Glutamatergic neuron (in vitro differentiated cells): ENCODE results near the gene MYL2. TPM values are rescaled to one million over a fixed set of nuclear protein-coding genes. Genes with fewer than 3 reads are reported as not detected.

ENCODE experiments used
- DNase-seq: peaks from one replicate; pipeline ENCODE4 v3.0.0; 2022
- H3K27ac Mint-ChIP-seq: one replicate; pipeline ENCODE4 v1.8.0; 2020; ENCODE audit warnings: mild to moderate bottlenecking, mixed read lengths, inconsistent platforms; ENCODE audit not compliant: unreplicated experiment
- H3K27me3 Mint-ChIP-seq: one replicate; pipeline ENCODE4 v1.8.0; 2020; ENCODE audit warnings: mild to moderate bottlenecking, moderate library complexity, mixed read lengths, inconsistent platforms; ENCODE audit not compliant: unreplicated experiment
- H3K36me3 Mint-ChIP-seq: one replicate; pipeline ENCODE4 v1.8.0; 2020; ENCODE audit warnings: mild to moderate bottlenecking, mixed read lengths, inconsistent platforms; ENCODE audit not compliant: unreplicated experiment
- H3K4me1 Mint-ChIP-seq: one replicate; pipeline ENCODE4 v1.8.0; 2020; ENCODE audit warnings: mild to moderate bottlenecking, low read depth, mixed read lengths, inconsistent platforms; ENCODE audit not compliant: unreplicated experiment
- H3K4me3 Mint-ChIP-seq: one replicate; pipeline ENCODE4 v1.8.0; 2020; ENCODE audit warnings: mild to moderate bottlenecking, mixed read lengths, inconsistent platforms; ENCODE audit not compliant: unreplicated experiment
- H3K9me3 Mint-ChIP-seq: one replicate; pipeline ENCODE4 v1.8.0; 2020; ENCODE audit warnings: mild to moderate bottlenecking, moderate library complexity, mixed read lengths, inconsistent platforms; ENCODE audit not compliant: unreplicated experiment
- total RNA-seq: library from RNA; stranded (reverse); fragmentation: NEBNext Ultra II Directional; extraction: Animal tissue kit (Norgen Biotek cat#: 25700); gene quantifications from one replicate; pipeline ENCODE4 v1.2.1, GENCODE V29; 2021; ENCODE audit not compliant: unreplicated experiment
- TF ChIP-seq, protein P1 (sequence below): fragments of 200-600 bp; sonication (generic); IDR thresholded peaks from one replicate; pipeline ENCODE4 v1.5.0; 2021; ENCODE audit not compliant: partially characterized antibody, unreplicated experiment

Gene MYL2
- total RNA-seq, 1 donor from 2014 or later: not detected

DNA sequence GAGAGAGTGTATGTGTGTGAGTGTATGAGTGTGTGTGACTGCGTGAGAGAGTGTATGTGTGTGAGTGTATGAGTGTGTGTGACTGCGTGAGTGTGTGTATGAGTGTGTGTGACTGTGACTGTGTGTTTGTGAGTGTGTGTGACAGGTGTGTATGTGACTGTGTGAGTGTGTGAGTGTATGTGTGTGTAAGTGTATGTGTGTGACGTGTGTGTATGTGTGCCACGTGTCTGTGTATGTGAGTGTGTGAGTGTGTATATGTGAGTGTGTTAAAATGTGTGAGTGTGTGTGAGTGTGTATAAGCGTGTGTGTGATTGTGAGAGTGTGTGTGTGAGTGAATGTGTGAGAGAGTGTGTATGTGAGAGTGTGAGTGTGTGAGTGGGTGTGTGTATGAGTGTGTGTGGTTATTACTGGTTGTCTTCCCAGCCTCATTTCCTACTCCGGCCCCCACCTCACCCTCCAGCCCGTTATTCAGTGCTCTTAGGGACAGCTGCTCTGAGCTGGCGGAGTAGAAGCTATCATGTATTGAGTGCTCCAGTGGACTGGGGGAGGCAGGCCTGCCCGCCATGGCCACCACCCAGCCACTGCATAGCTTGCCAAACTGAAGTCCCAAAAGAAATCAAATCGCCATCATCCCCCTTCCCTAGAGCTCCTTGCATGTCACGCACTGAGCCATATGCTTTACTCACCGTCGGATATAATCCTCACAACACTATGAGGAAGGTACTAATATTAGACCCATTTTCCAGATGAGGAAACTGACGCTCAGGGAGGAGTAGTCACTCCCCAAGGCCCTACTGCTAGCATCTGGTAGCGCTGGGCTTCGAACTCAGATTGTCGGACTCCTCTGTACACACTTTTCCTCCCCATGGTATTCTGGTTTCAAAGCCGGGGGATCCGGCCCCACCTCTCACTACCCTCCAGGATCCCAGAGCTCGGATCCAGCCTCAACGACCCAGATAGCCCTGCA lies 10.3 kb upstream of the MYL2 start:
- Mint-ChIP-seq H3K27me3 (peaks cover 4% of the 10 kb centered on the region), H3K9me3 (peaks cover 8% of the 10 kb centered on the region), H3K4me1 (no peaks in the 10 kb centered on the region), H3K27ac (no peak overlapping the region), H3K4me3 (no peak overlapping the region), H3K36me3 (no peaks in the 10 kb centered on the region)
- no peak for DNase-seq
- TF ChIP-seq, protein P1, sequence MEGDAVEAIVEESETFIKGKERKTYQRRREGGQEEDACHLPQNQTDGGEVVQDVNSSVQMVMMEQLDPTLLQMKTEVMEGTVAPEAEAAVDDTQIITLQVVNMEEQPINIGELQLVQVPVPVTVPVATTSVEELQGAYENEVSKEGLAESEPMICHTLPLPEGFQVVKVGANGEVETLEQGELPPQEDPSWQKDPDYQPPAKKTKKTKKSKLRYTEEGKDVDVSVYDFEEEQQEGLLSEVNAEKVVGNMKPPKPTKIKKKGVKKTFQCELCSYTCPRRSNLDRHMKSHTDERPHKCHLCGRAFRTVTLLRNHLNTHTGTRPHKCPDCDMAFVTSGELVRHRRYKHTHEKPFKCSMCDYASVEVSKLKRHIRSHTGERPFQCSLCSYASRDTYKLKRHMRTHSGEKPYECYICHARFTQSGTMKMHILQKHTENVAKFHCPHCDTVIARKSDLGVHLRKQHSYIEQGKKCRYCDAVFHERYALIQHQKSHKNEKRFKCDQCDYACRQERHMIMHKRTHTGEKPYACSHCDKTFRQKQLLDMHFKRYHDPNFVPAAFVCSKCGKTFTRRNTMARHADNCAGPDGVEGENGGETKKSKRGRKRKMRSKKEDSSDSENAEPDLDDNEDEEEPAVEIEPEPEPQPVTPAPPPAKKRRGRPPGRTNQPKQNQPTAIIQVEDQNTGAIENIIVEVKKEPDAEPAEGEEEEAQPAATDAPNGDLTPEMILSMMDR: no peak

DNA sequence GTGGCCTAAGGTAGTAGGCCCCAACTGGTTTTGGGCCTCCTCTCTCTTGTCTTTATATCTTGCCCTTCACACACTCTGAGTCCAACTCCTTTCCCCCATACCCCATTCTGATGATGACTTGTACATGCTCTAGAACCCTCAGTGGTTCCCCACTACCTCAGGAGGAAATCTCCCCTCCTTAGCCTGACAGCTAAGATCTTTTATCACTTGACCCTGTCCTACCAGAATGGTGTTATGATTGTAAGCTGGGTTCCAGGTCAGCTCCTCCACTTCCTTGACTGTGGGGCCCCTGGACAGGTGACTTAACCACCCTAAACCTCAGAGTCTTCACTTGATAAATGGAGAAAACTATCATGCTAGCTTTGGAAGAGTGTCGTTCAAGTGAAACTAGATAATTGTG lies 9.4 kb upstream of the MYL2 start:
- no peaks in the 10 kb centered on the region for H3K36me3 Mint-ChIP-seq
- H3K27me3 Mint-ChIP-seq: peaks cover 4% of the 10 kb centered on the region
- no peaks in the 10 kb centered on the region for H3K4me1 Mint-ChIP-seq
- H3K9me3 Mint-ChIP-seq: peaks cover 8% of the 10 kb centered on the region
- no peak overlapping the region for H3K27ac Mint-ChIP-seq
- DNase-seq: no peak
- TF ChIP-seq, protein P1: no peak
- no peak overlapping the region for H3K4me3 Mint-ChIP-seq

DNA sequence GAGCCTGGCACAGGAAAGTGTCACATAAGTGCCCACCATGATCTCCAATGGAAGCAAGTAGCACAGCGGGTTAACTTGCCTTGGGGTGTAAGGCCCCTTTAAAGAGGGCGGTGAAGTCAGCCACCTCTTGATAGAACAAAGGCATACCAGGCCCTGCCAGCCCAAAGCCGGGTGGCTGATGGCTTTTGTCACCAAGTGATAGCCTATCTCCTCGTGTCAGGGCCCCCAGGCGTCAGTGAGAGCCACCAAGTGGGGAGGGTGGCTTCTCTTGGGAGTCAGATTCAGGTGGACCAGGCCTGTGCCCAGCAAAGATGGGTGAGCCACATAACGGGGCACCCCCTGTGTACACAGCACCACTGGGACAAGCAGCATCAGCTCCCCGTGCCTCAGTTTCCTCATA lies 8.3 kb upstream of the MYL2 start:
- no peak overlapping the region for H3K4me3 Mint-ChIP-seq
- TF ChIP-seq, protein P1: no peak
- H3K27ac Mint-ChIP-seq: no peak overlapping the region
- H3K27me3 Mint-ChIP-seq: peaks cover 4% of the 10 kb centered on the region
- no peak for DNase-seq
- H3K4me1 Mint-ChIP-seq: no peaks in the 10 kb centered on the region
- peaks cover 3% of the 10 kb centered on the region for H3K9me3 Mint-ChIP-seq
- no peaks in the 10 kb centered on the region for H3K36me3 Mint-ChIP-seq

DNA sequence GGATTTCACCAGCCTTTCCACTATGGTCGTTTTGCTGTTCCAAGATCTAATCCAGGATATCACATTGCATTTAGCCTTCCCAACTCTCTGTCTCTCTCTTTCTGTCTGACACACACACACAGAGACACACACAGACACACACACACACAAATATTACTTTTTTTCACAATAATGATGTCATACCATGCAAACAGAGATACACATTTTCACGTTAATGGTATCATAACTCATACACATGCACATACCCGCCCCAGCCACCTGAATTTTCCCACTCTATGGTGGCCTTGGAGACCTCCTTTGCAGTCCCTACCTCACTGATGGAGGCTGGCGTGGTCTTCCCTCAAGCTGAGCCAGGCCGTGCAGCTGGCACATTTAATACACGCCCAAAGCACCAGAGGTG lies 7.2 kb upstream of the MYL2 start:
- Mint-ChIP-seq H3K27me3 (peaks cover 2% of the 10 kb centered on the region), H3K36me3 (no peaks in the 10 kb centered on the region), H3K9me3 (peaks cover 5% of the 10 kb centered on the region), H3K27ac (no peak overlapping the region), H3K4me1 (no peaks in the 10 kb centered on the region), H3K4me3 (no peak overlapping the region)
- no peak for DNase-seq
- TF ChIP-seq, protein P1: no peak

DNA sequence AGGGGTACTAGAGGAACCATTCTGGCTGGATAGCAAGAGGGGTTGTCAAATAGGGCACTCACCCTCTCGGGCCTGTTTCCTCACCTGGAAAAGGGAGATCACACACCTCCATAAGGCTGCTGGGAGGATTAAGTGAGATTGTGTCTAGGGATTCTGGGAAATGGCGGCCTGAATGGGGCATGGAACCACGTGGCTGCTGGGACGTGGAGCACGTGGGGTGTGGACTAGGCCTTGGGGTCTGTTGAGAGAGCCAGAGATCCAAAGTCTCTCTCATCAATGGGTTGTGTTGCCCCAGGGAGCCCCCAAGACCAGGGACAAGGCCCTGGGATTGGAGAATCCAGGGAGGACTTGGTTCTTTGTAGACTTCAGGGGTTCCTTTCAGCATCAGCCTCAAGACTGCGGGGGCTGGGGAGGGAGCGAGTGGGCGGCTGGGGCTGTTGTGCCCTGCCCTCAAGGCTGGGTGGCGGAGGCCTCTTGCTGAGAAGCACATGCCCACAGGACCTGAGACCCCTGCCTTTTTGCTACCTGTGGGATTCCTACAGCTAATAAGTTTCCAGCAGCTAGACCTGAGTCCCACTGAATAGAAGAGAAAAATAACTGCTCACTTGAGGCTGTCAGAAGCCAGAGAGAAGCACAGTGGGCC lies 3.4 kb upstream of the MYL2 start:
- Mint-ChIP-seq H3K27ac (no peak overlapping the region), H3K27me3 (peaks cover 4% of the 10 kb centered on the region), H3K4me3 (no peak overlapping the region), H3K36me3 (no peaks in the 10 kb centered on the region), H3K9me3 (peaks cover 2% of the 10 kb centered on the region), H3K4me1 (no peaks in the 10 kb centered on the region)
- no peak for DNase-seq
- TF ChIP-seq, protein P1: no peak
